ENCODE measurements around the gene ROCK2.

- TF ChIP-seq CTCF (conservative IDR thresholded peaks at IDR 0.05; ENCODE audit: low read length) (no peak), EZH2phosphoT487 (IDR thresholded peaks at IDR 0.05; ENCODE audit: borderline replicate concordance) (no peak)
Measured at GRCh38 chr2:11235583-11235982, 108.9 kb downstream of the ROCK2 start.

All from Loucy (cell line).